ENCODE measurements around the gene ELMO1.

- no peak for TF ChIP-seq CTCF (IDR thresholded peaks at IDR 0.05; ENCODE audit: low read depth, low read length, poor library complexity, severe bottlenecking)
- no peak for TF ChIP-seq EZH2phosphoT487 (IDR thresholded peaks at IDR 0.05; ENCODE audit: borderline replicate concordance, low read length)
Measured at GRCh38 chr7:36986511-36986933, 462.1 kb downstream of the ELMO1 start.
